SKM-1 treated with dmso at 0.1 percent for 144 hours (cell line): ENCODE measurements around the gene SV2C.
A peak's percentile ranks its signal among the peaks of the same experiment; 100 is the strongest.

Experiments used
- DNase-seq: peaks from one replicate; lab custom pipeline; 2025; ENCODE audit not compliant: unreplicated experiment; lab: John Stamatoyannopoulos, UW

SV2C gene

DNA sequence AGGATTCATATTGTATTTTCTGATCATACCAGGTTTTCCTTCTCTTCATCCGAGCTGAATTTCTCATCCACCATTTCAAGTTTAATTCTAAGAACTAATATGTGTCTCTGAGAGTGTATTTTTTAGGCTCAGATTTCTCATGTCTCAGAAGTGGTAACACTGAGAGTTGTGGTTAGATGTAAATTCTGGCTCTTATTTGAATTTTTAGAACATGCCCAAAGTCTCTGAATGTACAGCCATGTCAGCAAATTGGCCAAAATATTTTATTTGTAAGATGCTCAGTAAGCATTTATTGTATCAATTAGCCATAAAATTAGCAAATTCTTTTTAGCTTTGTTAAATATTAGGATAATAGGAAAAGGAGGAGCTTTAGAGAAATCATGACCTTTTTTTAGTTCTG lies 16.6 kb downstream of the SV2C start:
- no peak for DNase-seq

DNA sequence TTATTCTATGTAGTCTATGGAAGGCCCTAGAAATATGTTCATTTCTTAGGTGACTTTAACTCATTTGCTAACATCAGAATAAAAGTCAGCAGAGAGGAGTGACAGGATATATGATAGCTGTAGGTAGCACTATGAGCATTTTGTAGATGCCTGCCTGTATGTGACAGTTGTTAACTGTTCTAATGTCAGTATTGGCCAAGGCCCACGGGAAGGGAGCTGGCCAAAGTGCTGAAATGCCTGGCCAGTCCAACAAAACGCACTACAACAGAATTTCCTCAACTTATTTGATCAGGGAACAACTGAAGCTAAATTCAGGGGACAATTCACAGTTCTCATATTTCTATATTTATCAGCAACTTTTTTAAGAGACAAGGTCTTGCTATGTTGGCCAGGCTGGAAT lies 20.8 kb downstream of the SV2C start:
- no peak for DNase-seq

DNA sequence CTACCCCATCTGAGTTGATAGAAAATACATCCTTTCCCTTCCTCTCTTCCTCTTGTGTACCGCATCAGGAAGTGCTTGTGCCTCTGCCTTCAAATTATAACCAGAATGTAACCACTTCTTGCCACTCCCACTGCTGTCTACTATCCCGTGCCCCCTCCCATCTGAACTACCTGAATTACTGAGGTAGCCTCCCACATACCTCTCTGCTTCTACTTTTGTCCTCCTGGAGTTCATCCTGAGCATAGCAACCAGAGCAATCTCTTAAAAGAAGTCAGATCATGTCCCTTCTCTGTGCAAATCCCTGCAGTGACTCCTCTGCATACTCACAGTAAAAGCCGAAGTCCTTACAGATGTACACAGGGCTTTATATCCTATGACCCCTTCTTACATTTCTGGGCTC lies 23.0 kb downstream of the SV2C start:
- DNase-seq: no peak

DNA sequence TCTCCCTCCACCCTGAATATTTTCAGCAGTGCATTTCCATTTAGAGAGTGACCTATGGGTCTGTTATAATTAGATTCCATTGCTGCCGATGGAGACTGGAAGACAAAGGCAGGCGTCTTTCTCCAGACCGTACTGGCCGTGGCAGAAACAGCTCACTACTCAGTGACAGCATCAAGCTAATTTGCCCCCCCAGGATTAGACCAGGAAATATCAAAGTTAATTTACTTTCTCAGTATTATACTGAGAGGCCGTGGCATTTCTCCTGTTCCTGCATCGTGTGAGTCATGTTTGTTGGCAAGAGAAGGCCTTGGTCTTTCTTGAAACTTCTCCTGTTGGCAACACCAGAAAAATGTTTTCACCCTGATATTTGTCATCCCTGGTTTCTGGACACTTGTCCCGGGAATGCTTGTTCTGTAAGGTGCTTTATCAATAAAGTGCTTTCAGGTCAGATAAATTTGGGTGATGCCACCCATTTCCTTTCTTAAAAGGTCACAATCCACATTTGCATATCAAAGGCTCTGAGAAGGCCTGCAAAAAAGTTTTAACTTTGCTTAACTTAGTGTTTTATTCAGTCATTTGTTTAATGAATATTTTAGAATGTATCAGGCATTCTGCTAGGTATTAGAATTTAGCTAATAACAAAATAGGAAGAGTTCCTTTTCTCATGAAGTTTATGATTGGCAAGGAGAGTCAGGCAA lies 28.4 kb downstream of the SV2C start:
- no peak for DNase-seq

DNA sequence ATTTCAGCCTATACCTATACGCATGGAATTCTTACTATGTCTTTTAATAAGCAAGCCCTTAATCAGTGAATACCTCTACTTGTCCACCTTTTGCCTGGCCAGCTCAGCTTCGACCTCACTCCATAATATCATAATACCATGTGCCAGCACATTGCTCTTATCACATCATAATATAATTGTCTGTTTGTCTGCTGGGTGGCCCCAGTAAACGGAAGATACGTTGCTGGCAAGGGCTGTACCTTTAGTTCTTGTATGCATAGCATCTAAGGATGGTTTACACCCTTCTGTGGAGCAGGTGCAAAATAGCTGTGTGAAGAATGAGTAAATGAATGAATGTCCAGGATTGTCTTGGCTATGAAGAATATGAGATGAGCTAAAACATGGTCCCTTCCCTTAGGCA lies 29.9 kb downstream of the SV2C start:
- no peak for DNase-seq

DNA sequence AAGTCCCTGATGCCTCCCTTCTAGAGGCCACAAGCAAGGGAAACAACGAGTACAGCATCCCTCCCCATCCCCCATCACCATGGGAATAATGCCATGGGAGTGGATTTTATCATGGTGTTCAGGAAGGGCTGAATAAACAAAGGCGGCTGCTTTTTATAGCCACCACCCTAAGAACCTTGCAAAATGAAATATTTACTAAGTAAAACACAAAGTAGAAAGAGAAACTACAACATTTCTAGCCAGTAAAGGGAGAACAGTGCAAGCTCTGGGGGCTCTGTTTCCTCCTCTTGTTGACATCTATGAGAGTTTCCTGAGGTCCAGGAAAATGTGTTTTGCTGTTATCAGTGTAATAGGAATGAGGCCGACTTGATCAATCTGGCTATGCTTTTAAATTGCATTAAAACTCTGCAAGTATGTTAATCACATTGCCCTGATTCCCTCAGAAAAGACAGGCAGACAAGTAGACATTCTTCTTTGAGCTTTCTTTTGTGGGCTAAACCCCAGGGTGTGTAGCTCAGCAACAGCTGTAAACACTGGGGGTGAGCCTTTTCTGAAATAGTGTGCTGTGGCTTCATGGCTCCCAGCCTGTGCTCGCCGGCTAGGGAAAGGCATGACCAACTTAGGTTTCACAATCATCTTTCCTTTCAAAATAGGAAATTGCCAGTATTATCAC lies 31.1 kb downstream of the SV2C start:
- DNase-seq: no peak

DNA sequence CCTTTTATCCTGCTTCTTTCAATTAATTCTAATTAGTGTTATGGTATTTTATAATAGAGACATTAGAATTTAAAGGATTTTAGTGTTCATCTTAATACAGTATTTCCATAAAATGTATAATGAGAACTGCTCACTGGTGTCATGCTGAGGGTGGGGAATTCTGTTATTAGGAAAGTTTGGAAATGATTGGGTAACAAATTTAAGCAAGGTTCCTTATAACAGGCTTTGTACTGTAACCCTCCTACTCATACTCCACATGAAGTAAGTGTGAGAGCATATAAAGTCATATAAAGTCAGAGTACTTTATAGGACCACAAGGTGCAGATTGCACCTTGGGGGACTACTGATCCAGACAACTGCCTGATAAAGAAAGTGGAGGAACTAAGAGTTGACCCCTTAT lies 42.2 kb downstream of the SV2C start:
- no peak for DNase-seq

DNA sequence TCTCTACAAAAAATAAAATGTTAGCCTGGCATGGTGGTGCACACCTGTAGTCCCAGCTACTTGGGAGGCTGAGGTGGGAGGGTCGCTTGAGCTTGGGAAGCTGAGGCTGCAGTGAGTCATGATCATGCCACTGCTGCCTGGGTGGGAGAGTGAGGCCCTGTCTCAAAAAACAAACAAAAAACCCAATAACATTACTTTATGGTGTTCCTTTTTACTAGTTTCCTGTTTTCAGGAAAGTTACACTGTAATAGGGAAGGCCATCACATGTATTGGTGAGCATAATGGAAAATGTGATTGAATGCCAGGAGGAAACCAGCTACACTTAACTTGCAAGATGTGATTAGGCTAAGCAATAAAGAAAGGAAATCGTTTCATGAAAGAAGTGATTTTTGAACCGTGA lies 42.7 kb downstream of the SV2C start:
- no peak for DNase-seq

DNA sequence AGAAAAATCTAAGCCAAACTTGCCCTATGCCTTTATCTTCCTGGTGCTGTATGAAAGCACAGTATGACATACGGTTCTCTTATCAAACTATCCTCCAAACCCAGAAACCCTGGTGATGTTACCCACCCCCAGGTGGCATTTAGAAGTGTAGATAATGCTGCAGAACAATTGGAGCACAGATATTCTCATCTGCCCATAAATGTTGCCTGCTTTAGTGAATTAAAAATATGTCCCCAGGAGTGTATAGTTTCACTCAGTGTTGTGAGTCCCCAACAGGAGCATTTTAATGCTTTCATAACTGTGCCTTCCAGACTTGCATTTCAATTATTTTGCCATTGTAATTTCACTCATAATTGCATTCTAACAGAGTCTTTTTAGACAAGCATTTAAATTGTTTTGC lies 50.8 kb downstream of the SV2C start:
- DNase-seq: no peak

DNA sequence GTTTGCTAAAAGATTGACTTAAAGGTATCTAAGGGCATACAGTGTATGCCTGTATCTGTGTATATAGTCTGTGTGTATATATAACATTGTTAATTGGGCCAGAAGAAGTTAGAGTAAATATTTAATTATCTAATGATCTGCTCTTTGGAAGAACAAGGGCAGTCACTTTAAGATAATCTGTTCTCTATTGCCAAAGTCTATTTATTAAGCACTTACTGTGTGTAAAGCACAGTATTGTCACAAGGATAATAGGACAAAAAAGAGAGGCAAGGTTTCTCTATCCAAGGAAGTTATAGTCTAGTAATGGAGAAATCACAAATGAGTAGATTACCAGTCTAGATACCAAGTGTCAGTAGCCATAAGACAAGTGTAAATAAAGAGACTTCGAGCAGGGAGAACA lies 51.5 kb downstream of the SV2C start:
- no peak for DNase-seq

DNA sequence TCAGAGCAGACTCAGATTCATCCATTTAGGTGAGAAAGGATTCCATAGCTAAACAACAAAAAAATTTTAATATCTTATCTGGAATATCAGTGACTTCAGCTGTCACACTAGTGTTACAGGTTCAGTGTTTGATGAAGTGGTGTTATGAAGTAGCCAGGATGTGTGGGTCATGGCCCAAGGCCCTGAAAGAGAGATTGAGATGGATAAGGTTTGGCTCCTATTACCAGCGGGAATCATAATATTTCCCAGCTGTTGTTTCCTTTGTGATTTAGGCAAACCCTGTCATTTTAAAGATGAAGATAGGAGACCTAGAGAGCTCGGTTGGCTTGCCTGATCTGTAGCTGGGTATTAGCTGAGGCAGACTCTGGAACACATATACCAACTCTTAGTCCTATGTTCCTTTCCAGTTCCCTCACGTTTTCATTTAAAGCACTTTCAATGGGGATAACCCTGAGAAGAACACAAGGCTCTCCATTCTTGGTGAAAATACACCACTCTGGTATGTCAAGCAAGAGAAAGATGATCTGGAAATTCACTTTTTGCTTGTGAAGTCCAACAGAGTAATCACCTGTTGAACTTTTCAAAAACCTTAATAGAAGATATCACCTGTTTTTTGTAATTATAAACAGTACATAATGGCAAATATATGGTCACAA lies 54.8 kb downstream of the SV2C start:
- no peak for DNase-seq

DNA sequence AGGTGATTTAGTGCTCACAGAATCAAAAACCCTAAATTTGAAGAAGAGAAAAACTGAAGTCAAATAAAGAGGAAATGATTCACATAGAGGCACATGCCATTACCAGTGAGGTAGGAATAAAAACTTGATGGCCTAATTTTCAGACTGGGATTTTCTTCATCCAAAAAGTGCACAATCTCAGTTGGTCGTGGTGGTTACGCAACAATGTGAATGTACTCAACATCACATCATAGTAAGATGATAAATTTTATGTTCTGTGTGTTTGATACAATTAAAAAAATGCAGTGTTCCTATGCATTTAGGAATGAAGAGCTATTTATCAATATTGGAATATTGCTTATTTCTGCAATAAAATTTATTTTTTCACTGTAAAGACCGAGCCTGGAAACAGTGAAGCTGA lies 60.7 kb downstream of the SV2C start:
- DNase-seq: no peak

DNA sequence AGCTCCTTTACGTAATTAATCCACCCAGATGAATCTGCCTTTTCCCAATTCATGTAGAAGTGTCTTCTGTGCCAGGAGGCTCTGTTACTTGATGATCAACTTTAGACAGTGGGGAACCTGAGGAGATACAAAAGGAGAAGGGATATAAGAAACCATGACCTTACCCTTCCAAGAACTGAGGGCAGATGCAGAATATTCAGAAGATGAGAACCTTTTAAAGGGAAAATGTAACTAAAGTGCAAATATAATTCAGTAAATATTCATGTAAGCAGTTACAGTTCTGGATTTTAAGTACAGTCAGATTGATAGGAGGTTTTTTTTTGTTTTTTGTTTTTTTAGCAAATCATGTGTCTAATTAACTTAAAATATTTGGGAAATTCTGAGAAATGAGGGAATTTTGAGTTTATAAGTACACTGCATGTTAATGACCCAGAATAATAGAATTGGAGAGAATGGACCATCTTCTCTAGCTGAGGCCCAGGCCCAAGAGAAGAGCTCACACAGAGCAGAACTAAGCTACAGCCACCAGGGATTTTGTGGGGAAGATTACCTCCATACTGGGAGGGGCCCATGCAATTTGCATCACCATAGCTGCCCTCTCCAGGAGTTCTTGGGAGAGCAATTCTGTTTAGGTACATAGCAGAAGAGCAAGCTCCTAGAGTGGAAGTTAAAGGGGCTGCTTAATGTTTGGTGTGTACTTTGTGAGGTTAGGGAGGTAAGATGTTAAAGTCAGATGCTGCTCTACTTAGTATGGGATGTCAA lies 61.5 kb downstream of the SV2C start:
- no peak for DNase-seq

DNA sequence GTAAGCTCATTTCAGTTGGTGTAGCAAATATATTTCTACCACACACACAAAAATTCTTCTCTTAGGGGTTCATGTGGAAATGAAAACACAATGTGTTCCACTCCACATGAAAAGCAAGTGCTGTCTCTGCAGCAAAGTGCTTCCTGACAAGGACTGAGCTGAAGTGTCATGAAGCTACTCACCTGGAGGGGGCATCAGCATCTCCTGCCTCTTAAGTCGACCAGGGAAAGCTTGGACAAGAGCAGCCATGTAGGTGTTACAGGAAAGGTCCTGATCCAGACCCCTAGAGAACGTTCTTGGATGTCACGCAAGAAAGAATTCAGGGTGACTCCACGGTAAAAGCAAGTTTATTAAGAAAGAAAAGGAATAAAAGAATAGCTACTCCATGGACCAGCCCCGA lies 62.8 kb downstream of the SV2C start:
- DNase-seq: peak; percentile 2

DNA sequence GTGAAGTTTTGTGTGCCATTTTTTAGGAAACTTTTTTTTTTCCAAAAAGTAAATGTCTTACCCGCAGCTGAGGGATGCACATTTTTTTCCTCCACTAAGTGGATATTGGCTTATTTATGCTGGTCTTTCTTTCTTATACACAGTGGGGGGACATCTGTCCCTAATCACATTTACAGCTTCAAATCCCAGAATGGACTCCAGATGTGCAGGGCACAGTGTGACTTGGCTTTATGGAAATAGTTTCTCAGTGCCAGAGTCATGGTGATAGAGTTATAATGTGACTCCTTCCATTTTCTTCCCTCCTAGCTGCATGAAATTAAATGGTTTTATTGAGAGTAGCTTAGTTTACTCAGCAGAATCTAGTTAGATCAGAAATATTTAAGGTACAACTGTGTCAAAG lies 66.5 kb downstream of the SV2C start:
- DNase-seq: no peak

DNA sequence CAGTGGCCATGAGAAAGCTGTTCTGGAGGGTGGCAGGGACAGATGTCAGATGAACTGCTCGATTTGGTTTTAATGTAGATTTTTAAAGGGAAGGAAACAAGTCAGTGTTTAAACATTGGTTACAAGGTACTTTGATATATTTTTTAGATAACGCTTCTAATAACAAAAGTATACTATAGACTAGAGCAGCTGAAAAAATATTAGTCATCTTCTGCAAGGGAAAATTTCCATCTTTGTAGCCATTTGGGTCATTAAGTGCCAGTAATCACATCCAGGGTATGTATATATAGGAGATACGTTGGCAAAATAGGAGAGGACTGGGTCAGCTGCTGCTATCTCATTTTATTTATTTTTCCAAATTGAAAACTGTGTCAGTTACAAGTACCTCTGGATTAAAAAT lies 69.0 kb downstream of the SV2C start:
- DNase-seq: no peak

DNA sequence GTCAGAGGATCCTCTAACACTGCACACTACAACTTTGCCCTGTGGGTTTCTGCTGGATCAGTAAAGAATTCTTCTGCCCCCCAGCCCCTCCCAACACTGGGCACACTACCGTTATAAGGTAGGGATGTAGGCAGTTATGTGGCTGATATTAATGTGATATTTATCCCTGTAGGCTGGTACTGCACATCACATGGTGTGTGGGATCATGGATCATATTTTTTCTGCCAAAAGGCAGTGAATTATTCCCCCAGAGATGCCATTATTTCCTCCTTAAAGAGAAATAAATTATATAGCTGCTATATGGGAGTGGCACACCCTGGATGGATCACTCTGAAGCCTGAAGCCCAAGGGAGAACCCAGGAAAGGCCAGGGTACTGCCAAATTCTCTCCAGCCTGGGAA lies 69.5 kb downstream of the SV2C start:
- no peak for DNase-seq

DNA sequence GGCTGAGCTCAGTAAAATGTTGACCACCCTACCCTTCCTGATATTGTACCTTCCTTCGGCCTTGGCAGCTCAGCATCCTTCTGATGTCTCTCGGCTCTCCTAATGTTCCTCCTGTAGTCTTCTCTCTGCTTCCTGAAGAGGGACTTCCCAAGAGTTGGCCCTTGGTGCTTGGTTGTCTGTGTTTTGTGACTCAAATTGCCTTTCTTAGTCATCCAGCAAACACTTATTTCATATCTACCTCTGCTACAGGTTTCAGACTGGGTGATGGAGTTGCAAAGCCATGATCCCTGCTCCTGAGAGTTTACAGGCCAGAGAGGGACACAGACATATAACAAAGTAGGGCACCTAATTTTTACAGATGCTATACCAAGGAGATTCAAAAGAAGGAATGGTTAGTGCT lies 70.1 kb downstream of the SV2C start:
- DNase-seq: no peak

DNA sequence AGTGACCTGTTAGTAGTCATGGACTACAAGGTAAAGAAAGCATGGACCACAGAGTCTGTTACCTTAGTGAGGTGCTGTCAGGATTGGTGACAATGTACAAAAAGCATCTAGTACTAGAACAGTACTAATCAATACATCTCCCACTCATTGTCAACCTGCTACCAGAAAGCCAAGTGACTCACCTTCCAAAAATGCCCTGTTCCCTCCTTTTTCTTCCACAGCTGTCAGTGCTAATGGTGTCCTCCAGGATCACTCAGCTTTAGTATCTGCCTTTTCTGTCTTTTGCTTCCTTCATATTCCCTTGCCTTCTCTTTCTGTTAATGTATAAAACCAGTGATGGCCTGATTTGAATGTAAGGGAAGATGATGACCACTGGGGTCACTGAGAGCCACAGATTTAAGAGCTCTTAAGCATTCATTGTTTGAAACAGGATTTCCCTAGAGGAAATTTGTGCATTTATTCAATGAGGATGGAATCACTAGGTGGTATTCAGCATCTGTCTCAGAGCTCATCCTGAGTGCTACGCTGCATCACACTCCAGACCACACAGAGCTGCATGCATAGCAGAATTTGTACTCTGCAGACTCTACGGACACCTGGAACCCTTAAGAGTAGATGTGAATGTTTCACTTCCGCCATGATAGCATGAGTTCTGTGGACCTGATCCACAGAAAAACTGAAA lies 71.0 kb downstream of the SV2C start:
- no peak for DNase-seq

DNA sequence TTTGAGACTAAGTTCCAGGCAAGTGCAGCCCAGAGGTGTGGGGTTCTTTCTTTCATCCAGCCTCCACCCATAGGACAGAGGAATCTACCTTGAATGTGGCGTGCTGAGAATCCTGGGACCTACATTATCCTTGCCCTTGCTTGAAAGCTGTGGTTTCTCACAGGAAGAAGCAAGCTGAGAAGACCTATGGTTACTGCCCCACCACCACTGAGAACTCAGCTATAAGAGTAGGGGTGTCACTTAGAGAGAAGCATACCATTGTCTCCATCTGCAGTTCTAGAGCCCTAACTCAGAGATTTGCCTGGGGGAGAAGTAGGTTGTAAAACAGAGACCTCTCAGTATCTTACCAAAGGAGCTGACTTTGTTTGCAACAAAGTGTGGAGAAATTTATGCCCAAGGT lies 72.4 kb downstream of the SV2C start:
- no peak for DNase-seq

DNA sequence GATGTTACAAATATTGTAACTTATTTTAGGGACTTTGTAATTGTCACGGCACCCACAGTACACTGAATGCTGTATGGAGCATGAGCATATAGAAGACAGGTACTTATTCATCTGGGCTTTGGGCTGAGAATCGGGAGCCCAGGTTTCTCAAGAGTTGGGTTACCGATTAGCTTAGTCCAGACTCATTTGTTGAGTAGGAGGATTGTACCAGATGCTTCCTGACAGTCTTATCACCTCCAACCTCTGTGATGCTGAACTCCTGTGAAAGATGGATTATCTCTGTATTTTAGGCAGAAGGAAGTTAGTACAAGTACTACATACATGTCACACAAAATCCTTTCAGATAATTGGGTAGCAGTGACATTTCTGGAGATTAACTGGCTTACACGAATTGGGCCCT lies 79.2 kb downstream of the SV2C start:
- no peak for DNase-seq
